GM23338 (cell line): ENCODE data around the gene ELOA2. TPM values are rescaled to one million over a fixed set of nuclear protein-coding genes. Genes with fewer than 3 reads are reported as not detected.
"Not testable (repeated sequence)": the region's sequence is repeated elsewhere in the genome, so short reads cannot be mapped to it uniquely, and the experiment has no call there.

ENCODE experiments used
- ATAC-seq: fragments of 200-7000 bp; cut with Tn5 transposase; 3 replicates; pipeline ENCODE4 v1.9.1; 2020
- DNase-seq: peaks from one replicate; pipeline ENCODE4 v3.0.0-alpha.2; 2015; ENCODE audit warnings: low spot score
- H2AFZ ChIP-seq: fragments of 200-600 bp; sonication (generic); 2 replicates; pipeline ENCODE4 v1.8.0; 2016; ENCODE audit warnings: antibody characterized with exemption, mild to moderate bottlenecking, moderate library complexity
- H3F3A ChIP-seq: fragments of 200-600 bp; sonication (generic); replicated peaks from 2 replicates; pipeline ENCODE4 v1.8.0; 2017; ENCODE audit warnings: antibody characterized with exemption, mixed run types, low read depth
- H3K27ac ChIP-seq: fragments of 200-600 bp; sonication (generic); 2 replicates; pipeline ENCODE4 v1.6.1; 2016; ENCODE audit warnings: low read depth
- H3K27me3 ChIP-seq: fragments of 200-600 bp; sonication (generic); 2 replicates; pipeline ENCODE4 v1.8.0; 2016; ENCODE audit warnings: mild to moderate bottlenecking, mixed run types, moderate library complexity; ENCODE audit not compliant: insufficient read depth
- H3K36me3 ChIP-seq: fragments of 200-600 bp; sonication (generic); 2 replicates; pipeline ENCODE4 v1.8.0; 2016; ENCODE audit warnings: mild to moderate bottlenecking; ENCODE audit not compliant: insufficient read depth
- H3K4me1 ChIP-seq: fragments of 200-600 bp; sonication (generic); 2 replicates; pipeline ENCODE4 v1.8.0; 2016; ENCODE audit warnings: mild to moderate bottlenecking, moderate library complexity; ENCODE audit not compliant: insufficient read depth
- H3K4me2 ChIP-seq: fragments of 200-600 bp; sonication (generic); 2 replicates; pipeline ENCODE4 v1.7.1; 2017; ENCODE audit warnings: mixed run types
- H3K4me3 ChIP-seq: fragments of 200-600 bp; sonication (generic); 2 replicates; pipeline ENCODE4 v1.6.1; 2016; ENCODE audit warnings: mixed run types
- H3K79me2 ChIP-seq: fragments of 200-600 bp; sonication (generic); replicated peaks from 2 replicates; pipeline ENCODE4 v1.8.0; 2017; ENCODE audit warnings: mild to moderate bottlenecking; ENCODE audit not compliant: insufficient read depth
- H3K9me2 ChIP-seq: fragments of 200-600 bp; sonication (generic); 2 replicates; pipeline ENCODE4 v1.8.0; 2017; ENCODE audit not compliant: insufficient read depth
- H4K20me1 ChIP-seq: fragments of 200-600 bp; sonication (generic); replicated peaks from 2 replicates; pipeline ENCODE4 v1.8.0; 2017; ENCODE audit warnings: mild to moderate bottlenecking; ENCODE audit not compliant: insufficient read depth
- H3K27ac Mint-ChIP-seq: 2 replicates; pipeline ENCODE4 v1.8.0; 2020; ENCODE audit warnings: inconsistent platforms, mild to moderate bottlenecking, moderate library complexity, mixed read lengths
- H3K27me3 Mint-ChIP-seq: 3 replicates; pipeline ENCODE4 v1.8.0; 2022; ENCODE audit warnings: low read depth, mild to moderate bottlenecking, moderate library complexity, mixed read lengths, inconsistent platforms; ENCODE audit not compliant: insufficient read depth, poor library complexity
- H3K36me3 Mint-ChIP-seq: 3 replicates; pipeline ENCODE4 v1.8.0; 2021; ENCODE audit warnings: low read depth, mild to moderate bottlenecking, inconsistent platforms, moderate library complexity, mixed read lengths
- H3K4me1 Mint-ChIP-seq: 3 replicates; pipeline ENCODE4 v1.8.0; 2020; ENCODE audit warnings: mild to moderate bottlenecking, inconsistent platforms, mixed read lengths
- H3K4me3 Mint-ChIP-seq: 3 replicates; pipeline ENCODE4 v1.8.0; 2021; ENCODE audit warnings: moderate library complexity, mild to moderate bottlenecking, inconsistent platforms, mixed read lengths
- H3K9me3 Mint-ChIP-seq: 3 replicates; pipeline ENCODE4 v1.8.0; 2020; ENCODE audit warnings: moderate library complexity, mild to moderate bottlenecking, inconsistent platforms, mixed read lengths
- CREB1 ChIP-seq: fragments of 250-450 bp; sonication (Bioruptor Pico); IDR thresholded peaks from 2 replicates; pipeline ENCODE4 v1.5.0; 2020; ENCODE audit warnings: low read depth, mild to moderate bottlenecking, moderate library complexity
- EZH2phosphoT487 ChIP-seq: fragments of 200-600 bp; sonication (generic); IDR thresholded peaks from one replicate; pipeline ENCODE4 v1.8.1; 2018; ENCODE audit warnings: antibody characterized with exemption; ENCODE audit not compliant: unreplicated experiment
- POLR2AphosphoS5 ChIP-seq: IDR thresholded peaks from 2 replicates; pipeline ENCODE4 v1.6.1; 2016; ENCODE audit warnings: antibody characterized with exemption, low read depth
- ZNF331 ChIP-seq: fragments of 250-450 bp; sonication (Bioruptor Pico); IDR thresholded peaks from 2 replicates; pipeline ENCODE4 v1.5.0; 2020; ENCODE audit warnings: low read depth, mild to moderate bottlenecking, moderate library complexity
- polyA plus RNA-seq: library from polyadenylated mRNA; unstranded; fragments of >200 nt; fragmentation: Nextera tagmentation; extraction: Ambion mirVana; gene quantifications from 2 replicates; pipeline ENCODE4 v1.2.1, GENCODE V29; 2016
- total RNA-seq: library from RNA; depleted of rRNA; stranded (reverse); fragments of >200 nt; shearing (Covaris generic); gene quantifications from 2 replicates; pipeline ENCODE4 v1.2.3, GENCODE V29; 2014
- TF ChIP-seq, protein P1 (sequence below): fragments of 250-450 bp; sonication (Bioruptor Pico); IDR thresholded peaks from 2 replicates; pipeline ENCODE4 v1.5.0; 2020; ENCODE audit warnings: mild to moderate bottlenecking, moderate library complexity
- TF ChIP-seq, protein P2 (sequence below), 2 experiments: fragments of 200-600 bp in 1 of 2; sonication (generic) in 1 of 2; conservative IDR thresholded peaks; 2 replicates each; pipeline versions ENCODE4 v1.5.1 to v1.6.1; 2016 to 2017; ENCODE audit warnings: antibody characterized with exemption in 2 of 2, low read depth in 2 of 2, mild to moderate bottlenecking in 2 of 2, moderate library complexity in 1 of 2

Gene ELOA2
- total and polyA plus RNA-seq, 2 experiments from 2014 or later, result not detected

DNA sequence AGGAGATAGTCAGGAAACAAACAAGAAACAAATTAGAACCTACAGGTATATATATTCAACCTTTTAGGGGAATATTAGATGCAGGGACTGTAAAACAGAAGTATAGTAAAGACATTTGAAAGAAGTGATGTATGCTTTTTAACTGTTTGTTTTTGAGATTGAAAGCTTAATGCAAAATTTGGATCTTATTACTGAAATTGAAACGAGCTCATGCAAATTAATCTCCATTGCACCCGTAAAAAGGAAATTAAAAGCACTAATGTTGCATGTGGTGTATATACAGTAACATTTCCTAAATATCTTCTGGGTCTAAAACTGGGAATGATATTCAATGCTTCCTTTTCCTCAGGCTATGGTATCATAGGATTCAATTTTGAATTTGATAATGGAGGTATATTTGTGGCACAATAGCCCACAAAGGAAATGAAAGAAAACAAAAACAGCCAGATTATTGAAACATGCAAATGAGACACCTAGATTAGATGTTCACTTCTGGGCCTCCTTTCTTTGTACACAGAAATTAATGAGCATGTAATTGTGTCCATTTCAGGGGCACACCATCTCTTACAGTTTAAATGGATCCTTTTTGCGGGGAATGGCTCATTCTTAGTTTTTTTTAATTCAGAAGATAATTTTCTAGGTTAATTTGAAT is 1.6 kb upstream of the ELOA2 start (continued):
- TF ChIP-seq, protein P1, sequence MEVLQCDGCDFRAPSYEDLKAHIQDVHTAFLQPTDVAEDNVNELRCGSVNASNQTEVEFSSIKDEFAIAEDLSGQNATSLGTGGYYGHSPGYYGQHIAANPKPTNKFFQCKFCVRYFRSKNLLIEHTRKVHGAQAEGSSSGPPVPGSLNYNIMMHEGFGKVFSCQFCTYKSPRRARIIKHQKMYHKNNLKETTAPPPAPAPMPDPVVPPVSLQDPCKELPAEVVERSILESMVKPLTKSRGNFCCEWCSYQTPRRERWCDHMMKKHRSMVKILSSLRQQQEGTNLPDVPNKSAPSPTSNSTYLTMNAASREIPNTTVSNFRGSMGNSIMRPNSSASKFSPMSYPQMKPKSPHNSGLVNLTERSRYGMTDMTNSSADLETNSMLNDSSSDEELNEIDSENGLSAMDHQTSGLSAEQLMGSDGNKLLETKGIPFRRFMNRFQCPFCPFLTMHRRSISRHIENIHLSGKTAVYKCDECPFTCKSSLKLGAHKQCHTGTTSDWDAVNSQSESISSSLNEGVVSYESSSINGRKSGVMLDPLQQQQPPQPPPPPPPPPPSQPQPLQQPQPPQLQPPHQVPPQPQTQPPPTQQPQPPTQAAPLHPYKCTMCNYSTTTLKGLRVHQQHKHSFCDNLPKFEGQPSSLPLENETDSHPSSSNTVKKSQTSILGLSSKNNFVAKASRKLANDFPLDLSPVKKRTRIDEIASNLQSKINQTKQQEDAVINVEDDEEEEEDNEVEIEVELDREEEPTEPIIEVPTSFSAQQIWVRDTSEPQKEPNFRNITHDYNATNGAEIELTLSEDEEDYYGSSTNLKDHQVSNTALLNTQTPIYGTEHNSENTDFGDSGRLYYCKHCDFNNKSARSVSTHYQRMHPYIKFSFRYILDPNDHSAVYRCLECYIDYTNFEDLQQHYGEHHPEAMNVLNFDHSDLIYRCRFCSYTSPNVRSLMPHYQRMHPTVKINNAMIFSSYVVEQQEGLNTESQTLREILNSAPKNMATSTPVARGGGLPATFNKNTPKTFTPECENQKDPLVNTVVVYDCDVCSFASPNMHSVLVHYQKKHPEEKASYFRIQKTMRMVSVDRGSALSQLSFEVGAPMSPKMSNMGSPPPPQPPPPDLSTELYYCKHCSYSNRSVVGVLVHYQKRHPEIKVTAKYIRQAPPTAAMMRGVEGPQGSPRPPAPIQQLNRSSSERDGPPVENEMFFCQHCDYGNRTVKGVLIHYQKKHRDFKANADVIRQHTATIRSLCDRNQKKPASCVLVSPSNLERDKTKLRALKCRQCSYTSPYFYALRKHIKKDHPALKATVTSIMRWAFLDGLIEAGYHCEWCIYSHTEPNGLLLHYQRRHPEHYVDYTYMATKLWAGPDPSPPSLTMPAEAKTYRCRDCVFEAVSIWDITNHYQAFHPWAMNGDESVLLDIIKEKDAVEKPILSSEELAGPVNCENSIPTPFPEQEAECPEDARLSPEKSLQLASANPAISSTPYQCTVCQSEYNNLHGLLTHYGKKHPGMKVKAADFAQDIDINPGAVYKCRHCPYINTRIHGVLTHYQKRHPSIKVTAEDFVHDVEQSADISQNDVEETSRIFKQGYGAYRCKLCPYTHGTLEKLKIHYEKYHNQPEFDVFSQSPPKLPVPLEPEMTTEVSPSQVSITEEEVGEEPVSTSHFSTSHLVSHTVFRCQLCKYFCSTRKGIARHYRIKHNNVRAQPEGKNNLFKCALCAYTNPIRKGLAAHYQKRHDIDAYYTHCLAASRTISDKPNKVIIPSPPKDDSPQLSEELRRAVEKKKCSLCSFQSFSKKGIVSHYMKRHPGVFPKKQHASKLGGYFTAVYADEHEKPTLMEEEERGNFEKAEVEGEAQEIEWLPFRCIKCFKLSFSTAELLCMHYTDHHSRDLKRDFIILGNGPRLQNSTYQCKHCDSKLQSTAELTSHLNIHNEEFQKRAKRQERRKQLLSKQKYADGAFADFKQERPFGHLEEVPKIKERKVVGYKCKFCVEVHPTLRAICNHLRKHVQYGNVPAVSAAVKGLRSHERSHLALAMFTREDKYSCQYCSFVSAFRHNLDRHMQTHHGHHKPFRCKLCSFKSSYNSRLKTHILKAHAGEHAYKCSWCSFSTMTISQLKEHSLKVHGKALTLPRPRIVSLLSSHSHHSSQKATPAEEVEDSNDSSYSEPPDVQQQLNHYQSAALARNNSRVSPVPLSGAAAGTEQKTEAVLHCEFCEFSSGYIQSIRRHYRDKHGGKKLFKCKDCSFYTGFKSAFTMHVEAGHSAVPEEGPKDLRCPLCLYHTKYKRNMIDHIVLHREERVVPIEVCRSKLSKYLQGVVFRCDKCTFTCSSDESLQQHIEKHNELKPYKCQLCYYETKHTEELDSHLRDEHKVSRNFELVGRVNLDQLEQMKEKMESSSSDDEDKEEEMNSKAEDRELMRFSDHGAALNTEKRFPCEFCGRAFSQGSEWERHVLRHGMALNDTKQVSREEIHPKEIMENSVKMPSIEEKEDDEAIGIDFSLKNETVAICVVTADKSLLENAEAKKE, result no peak
- TF ChIP-seq EZH2phosphoT487 (no peak), CREB1 (CRISPR knock-in tag) (no peak), POLR2AphosphoS5 (no peak)

DNA sequence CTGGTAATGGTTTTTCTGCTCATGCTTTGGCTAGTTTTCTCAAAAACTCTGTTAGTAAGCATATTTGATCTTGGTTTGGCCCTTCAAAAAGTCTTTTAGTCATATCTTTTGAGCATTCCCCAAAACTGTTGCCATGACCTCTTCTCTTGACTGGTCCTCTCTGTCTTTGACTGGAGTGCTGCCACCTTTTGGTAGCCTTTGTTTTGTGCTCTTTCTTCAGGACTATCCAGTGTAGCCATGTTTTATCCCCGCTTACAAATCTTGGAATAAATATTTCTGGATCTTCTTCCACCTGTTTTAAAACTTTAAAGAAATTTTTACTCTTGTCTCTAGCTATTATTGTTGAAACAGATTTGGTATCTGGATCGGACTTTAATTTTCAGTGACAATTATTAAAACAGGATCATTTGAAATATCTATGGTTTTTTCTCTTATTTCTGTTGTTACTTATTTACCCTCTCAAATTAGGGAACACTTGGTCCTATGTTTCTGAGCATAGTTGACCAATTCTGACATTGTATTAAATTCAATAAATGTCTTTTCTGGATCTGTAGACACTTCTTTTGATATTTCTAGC is 965 bp upstream of the ELOA2 start:
- no peaks in the 10 kb centered on the region for H3K9me3 Mint-ChIP-seq
- Histone ChIP-seq H3K9me2 (no peaks in the 10 kb centered on the region), H3K27me3 (no peaks in the 10 kb centered on the region), H3F3A (no peaks in the 10 kb centered on the region), H3K4me2 (no peak overlapping the region), H3K27ac (no peak overlapping the region), H2AFZ (no peak overlapping the region), H3K36me3 (no peaks in the 10 kb centered on the region), H4K20me1 (no peaks in the 10 kb centered on the region), H3K4me1 (no peaks in the 10 kb centered on the region), H3K79me2 (no peaks in the 10 kb centered on the region), H3K4me3 (no peak overlapping the region)
- no peak overlapping the region for H3K4me3 Mint-ChIP-seq
- no peaks in the 10 kb centered on the region for H3K36me3 Mint-ChIP-seq
- H3K4me1 Mint-ChIP-seq, result peaks cover 5% of the 10 kb centered on the region; the same call in 2 of the 3 replicates
- peaks cover 5% of the 10 kb centered on the region for H3K27me3 Mint-ChIP-seq
- TF ChIP-seq ZNF331 (CRISPR knock-in tag), result no peak
- TF ChIP-seq, protein P2, sequence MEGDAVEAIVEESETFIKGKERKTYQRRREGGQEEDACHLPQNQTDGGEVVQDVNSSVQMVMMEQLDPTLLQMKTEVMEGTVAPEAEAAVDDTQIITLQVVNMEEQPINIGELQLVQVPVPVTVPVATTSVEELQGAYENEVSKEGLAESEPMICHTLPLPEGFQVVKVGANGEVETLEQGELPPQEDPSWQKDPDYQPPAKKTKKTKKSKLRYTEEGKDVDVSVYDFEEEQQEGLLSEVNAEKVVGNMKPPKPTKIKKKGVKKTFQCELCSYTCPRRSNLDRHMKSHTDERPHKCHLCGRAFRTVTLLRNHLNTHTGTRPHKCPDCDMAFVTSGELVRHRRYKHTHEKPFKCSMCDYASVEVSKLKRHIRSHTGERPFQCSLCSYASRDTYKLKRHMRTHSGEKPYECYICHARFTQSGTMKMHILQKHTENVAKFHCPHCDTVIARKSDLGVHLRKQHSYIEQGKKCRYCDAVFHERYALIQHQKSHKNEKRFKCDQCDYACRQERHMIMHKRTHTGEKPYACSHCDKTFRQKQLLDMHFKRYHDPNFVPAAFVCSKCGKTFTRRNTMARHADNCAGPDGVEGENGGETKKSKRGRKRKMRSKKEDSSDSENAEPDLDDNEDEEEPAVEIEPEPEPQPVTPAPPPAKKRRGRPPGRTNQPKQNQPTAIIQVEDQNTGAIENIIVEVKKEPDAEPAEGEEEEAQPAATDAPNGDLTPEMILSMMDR (conservative IDR thresholded peaks at IDR 0.05; ENCODE audit: low read depth in 2 of 2), result peak; percentile 74 to 80
- DNase-seq, result peak; percentile 72
- ATAC-seq, result peak; percentile 84
- H3K27ac Mint-ChIP-seq, result no peak overlapping the region

DNA sequence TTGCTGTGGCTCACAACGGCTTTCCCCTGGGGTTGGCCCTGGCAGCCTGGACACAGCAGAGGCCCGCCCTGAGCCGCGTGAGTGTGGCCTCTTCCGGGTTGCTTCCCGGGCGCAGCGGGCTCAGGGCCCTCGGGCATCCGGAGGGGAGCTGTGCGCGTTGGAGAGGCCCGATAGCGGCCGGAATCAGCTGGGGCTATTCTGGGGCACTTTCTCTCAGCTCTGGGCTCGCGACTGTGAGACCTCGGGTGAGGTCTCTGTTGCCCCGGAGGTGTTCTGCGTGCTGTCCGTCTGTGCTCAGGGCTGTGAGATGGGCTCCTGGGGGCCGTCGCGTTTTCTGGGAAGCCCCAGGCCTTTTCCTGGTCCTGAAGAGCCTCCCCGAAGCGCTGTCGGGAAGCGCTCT is 830 bp downstream of the ELOA2 start:
- H3K9me3 Mint-ChIP-seq, H3K4me2 ChIP-seq, H3K4me1 ChIP-seq, H3K36me3 Mint-ChIP-seq, H3K27ac Mint-ChIP-seq, H3K27me3 ChIP-seq, H3K27ac ChIP-seq, H3K36me3 ChIP-seq, DNase-seq, H3F3A ChIP-seq, H3K4me1 Mint-ChIP-seq, H2AFZ ChIP-seq, ATAC-seq, H3K27me3 Mint-ChIP-seq, H3K4me3 Mint-ChIP-seq, H3K79me2 ChIP-seq, H3K9me2 ChIP-seq, H3K4me3 ChIP-seq, H4K20me1 ChIP-seq: not testable (repeated sequence)
